ENCODE data around the gene MAP1LC3B.

MAP1LC3B gene

GRCh38 chr16:87343753-87344050, 48.4 kb upstream of the MAP1LC3B start:
- Histone ChIP-seq H3K79me2 (ENCODE audit: insufficient read depth, low read length) (no peaks in the 10 kb centered on the region), H2AFZ (ENCODE audit: low read length) (no peak overlapping the region), H3F3A (ENCODE audit: insufficient read depth, low read length) (no peaks in the 10 kb centered on the region), H3K9me3 (ENCODE audit: low read length) (no peaks in the 10 kb centered on the region), H3K4me2 (ENCODE audit: low read length) (no peak overlapping the region), H4K20me1 (ENCODE audit: insufficient read depth, low read length) (no peaks in the 10 kb centered on the region), H3K9ac (ENCODE audit: low read length) (no peak overlapping the region), H3K4me1 (ENCODE audit: insufficient read depth, low read length, severe bottlenecking) (no peaks in the 10 kb centered on the region), H3K4me3 (ENCODE audit: low read depth, low read length, poor library complexity, severe bottlenecking) (no peak overlapping the region), H3K27me3 (ENCODE audit: insufficient read depth, low read length) (no peaks in the 10 kb centered on the region), H3K36me3 (ENCODE audit: insufficient read depth, low read length) (peaks cover 61% of the 10 kb centered on the region), H3K27ac (ENCODE audit: low read depth, low read length, poor library complexity, severe bottlenecking) (no peak overlapping the region), H3K9me2 (ENCODE audit: low read depth, low read length) (no peaks in the 10 kb centered on the region)
- TF ChIP-seq, protein P1, sequence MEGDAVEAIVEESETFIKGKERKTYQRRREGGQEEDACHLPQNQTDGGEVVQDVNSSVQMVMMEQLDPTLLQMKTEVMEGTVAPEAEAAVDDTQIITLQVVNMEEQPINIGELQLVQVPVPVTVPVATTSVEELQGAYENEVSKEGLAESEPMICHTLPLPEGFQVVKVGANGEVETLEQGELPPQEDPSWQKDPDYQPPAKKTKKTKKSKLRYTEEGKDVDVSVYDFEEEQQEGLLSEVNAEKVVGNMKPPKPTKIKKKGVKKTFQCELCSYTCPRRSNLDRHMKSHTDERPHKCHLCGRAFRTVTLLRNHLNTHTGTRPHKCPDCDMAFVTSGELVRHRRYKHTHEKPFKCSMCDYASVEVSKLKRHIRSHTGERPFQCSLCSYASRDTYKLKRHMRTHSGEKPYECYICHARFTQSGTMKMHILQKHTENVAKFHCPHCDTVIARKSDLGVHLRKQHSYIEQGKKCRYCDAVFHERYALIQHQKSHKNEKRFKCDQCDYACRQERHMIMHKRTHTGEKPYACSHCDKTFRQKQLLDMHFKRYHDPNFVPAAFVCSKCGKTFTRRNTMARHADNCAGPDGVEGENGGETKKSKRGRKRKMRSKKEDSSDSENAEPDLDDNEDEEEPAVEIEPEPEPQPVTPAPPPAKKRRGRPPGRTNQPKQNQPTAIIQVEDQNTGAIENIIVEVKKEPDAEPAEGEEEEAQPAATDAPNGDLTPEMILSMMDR (IDR thresholded peaks at IDR 0.05; ENCODE audit: low read length), result no peak
- TF ChIP-seq EZH2 (IDR thresholded peaks at IDR 0.05; ENCODE audit: borderline replicate concordance, low read length), result no peak

DNA sequence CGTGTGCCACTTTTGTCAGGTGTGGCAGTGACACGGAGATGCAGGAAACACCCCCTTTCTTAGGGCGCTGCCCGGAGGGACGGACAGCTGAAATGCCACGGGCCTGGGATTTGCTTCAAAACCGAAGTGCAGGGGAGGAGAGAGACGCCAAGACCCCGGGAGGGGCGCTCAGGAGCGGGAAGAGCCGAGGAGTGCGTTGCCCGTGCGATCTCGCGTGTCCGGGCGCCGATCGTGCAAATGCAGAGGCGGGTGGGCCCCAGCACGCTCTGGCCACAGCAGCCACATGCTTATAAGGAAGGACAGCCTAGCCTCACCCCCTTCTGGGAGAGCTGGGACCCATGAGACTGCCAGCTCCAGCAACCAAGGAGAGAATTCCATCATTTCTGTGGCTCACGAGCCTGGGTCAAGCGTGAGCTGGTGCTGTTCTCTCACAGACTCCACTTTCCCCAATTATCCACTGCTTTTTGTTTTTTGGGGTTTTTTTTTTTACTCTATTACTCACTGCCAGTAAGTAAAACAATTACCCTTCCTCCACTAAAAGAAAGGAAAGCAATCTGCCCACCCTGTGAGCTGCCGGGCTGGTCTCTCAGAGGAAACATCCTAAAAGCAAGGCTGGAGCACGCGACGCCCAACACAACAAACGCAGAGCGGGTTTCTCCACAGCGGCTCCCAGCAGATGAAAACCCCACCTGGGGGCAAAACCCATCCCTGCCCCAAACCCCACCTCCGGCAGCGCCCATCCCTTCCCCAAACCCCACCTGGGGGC, 47.8 kb upstream of the MAP1LC3B start:
- H3K79me2 ChIP-seq (ENCODE audit: insufficient read depth, low read length), result no peaks in the 10 kb centered on the region
- H3F3A ChIP-seq (ENCODE audit: insufficient read depth, low read length), result no peaks in the 10 kb centered on the region
- H3K9me3 ChIP-seq (ENCODE audit: low read length), result no peaks in the 10 kb centered on the region
- H3K4me2 ChIP-seq (ENCODE audit: low read length), result no peak overlapping the region
- H3K9me2 ChIP-seq (ENCODE audit: low read depth, low read length), result no peaks in the 10 kb centered on the region
- no peak overlapping the region for H3K9ac ChIP-seq (ENCODE audit: low read length)
- peaks cover 59% of the 10 kb centered on the region for H3K36me3 ChIP-seq (ENCODE audit: insufficient read depth, low read length)
- no peak for TF ChIP-seq EZH2 (IDR thresholded peaks at IDR 0.05; ENCODE audit: borderline replicate concordance, low read length)
- TF ChIP-seq, protein P1 (IDR thresholded peaks at IDR 0.05; ENCODE audit: low read length), result no peak
- H2AFZ ChIP-seq (ENCODE audit: low read length), result no peak overlapping the region
- H3K4me3 ChIP-seq (ENCODE audit: low read depth, low read length, poor library complexity, severe bottlenecking), result no peak overlapping the region
- no peaks in the 10 kb centered on the region for H4K20me1 ChIP-seq (ENCODE audit: insufficient read depth, low read length)
- no peak overlapping the region for H3K27ac ChIP-seq (ENCODE audit: low read depth, low read length, poor library complexity, severe bottlenecking)
- H3K27me3 ChIP-seq (ENCODE audit: insufficient read depth, low read length), result no peaks in the 10 kb centered on the region
- no peaks in the 10 kb centered on the region for H3K4me1 ChIP-seq (ENCODE audit: insufficient read depth, low read length, severe bottlenecking)

DNA sequence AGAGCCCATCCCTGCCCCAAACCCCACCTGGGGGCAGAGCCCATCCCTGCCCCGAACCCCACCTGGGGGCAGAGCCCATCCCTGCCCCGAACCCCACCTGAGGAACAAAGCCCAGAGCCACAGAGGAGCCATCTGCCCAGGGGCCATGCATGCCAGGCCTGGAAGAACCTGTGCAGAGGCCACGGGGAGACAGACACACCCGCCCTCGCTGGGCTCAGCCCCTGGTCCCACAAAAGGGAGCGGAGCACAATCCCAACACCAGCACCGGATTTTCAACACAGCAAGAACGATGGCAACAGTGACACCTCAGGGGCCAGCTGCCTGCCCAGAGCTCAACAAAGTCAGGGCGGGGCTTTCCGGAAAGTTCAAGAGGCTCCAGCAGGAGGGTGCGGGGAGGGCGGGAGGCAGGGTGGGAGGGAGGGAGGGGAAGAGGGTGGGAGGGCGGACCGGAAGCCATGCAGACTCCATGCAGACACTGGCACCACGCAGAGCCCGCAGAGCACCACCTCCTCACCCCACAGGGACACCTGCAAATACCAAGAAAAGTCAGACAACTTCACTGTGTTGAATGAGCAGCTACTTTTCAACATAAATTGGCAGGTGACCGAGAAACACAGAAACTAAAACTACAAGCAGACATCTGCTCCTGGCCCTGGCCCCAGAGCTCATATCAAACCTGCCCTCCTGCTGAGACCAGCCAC, 47.1 kb upstream of the MAP1LC3B start:
- Histone ChIP-seq H3K9ac (ENCODE audit: low read length) (no peak overlapping the region), H3K4me3 (ENCODE audit: low read depth, low read length, poor library complexity, severe bottlenecking) (no peak overlapping the region), H3K4me2 (ENCODE audit: low read length) (no peak overlapping the region), H3K4me1 (ENCODE audit: insufficient read depth, low read length, severe bottlenecking) (no peaks in the 10 kb centered on the region), H3K36me3 (ENCODE audit: insufficient read depth, low read length) (peaks cover 53% of the 10 kb centered on the region), H4K20me1 (ENCODE audit: insufficient read depth, low read length) (no peaks in the 10 kb centered on the region), H3F3A (ENCODE audit: insufficient read depth, low read length) (no peaks in the 10 kb centered on the region), H3K27ac (ENCODE audit: low read depth, low read length, poor library complexity, severe bottlenecking) (no peak overlapping the region), H3K9me2 (ENCODE audit: low read depth, low read length) (no peaks in the 10 kb centered on the region), H3K27me3 (ENCODE audit: insufficient read depth, low read length) (no peaks in the 10 kb centered on the region), H3K9me3 (ENCODE audit: low read length) (no peaks in the 10 kb centered on the region), H2AFZ (ENCODE audit: low read length) (no peak overlapping the region), H3K79me2 (ENCODE audit: insufficient read depth, low read length) (no peaks in the 10 kb centered on the region)
- TF ChIP-seq, protein P1 (IDR thresholded peaks at IDR 0.05; ENCODE audit: low read length), result no peak
- TF ChIP-seq EZH2 (IDR thresholded peaks at IDR 0.05; ENCODE audit: borderline replicate concordance, low read length), result no peak

Data from OCI-LY1 (cell line).